PC-9 (cell line): ENCODE measurements around the gene RFT1.

Experiments used
- EZH2 ChIP-seq: fragments of 200-600 bp; sonication (generic); IDR thresholded peaks from 2 replicates; pipeline ENCODE4 v1.8.0; 2017; ENCODE audit warnings: antibody characterized with exemption, low read depth
- TF ChIP-seq, protein P1 (sequence below): fragments of 200-600 bp; sonication (generic); conservative IDR thresholded peaks from 2 replicates; pipeline ENCODE4 v1.6.1; 2017; ENCODE audit warnings: mixed run types, antibody characterized with exemption, mild to moderate bottlenecking, moderate library complexity

DNA sequence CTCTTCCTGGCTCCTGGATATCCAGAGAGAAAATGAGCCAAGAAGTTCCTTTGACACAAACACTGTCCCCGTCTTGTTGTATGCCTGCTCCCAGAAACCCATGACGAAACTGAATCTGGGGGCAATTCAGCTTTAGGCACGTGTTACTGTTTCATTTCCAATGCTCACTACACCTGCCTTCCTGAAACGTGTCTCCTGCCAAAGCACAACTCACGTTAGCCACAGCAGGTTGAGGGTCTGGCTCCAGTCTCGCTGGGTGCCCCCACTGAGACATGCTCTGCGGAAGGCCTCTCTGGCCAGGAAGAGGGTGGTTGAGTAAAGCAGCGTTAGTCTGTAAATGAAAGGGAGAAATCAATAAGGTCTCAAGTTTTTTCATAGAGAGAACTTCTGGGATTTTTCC, 6.7 kb downstream of the RFT1 start:
- TF ChIP-seq, protein P1, sequence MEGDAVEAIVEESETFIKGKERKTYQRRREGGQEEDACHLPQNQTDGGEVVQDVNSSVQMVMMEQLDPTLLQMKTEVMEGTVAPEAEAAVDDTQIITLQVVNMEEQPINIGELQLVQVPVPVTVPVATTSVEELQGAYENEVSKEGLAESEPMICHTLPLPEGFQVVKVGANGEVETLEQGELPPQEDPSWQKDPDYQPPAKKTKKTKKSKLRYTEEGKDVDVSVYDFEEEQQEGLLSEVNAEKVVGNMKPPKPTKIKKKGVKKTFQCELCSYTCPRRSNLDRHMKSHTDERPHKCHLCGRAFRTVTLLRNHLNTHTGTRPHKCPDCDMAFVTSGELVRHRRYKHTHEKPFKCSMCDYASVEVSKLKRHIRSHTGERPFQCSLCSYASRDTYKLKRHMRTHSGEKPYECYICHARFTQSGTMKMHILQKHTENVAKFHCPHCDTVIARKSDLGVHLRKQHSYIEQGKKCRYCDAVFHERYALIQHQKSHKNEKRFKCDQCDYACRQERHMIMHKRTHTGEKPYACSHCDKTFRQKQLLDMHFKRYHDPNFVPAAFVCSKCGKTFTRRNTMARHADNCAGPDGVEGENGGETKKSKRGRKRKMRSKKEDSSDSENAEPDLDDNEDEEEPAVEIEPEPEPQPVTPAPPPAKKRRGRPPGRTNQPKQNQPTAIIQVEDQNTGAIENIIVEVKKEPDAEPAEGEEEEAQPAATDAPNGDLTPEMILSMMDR = no peak
- TF ChIP-seq EZH2 = no peak
